GM19467 (cell line): Measurements from ENCODE around the gene DDAH2.

Experiments used
- ATAC-seq: cut with Tn5 transposase; IDR thresholded peaks from one replicate; pipeline ENCODE4 v1.9.1; 2021; ENCODE audit warnings: mild to moderate bottlenecking, moderate library complexity; ENCODE audit not compliant: unreplicated experiment

The DDAH2 gene

GRCh38 chr6:31733734-31734133, 4.6 kb upstream of the DDAH2 start:
- ATAC-seq: no peak

- ATAC-seq: no peak
These were observed 2.9 kb upstream of the DDAH2 start for GRCh38 chr6:31732029-31732428.

GRCh38 chr6:31730631-31731086, 1.6 kb upstream of the DDAH2 start:
- no peak for ATAC-seq

- no peak for ATAC-seq
These were observed 1.0 kb upstream of the DDAH2 start for GRCh38 chr6:31729979-31730630.

- peak; percentile 43 for ATAC-seq
These were observed 448 bp upstream of the DDAH2 start for GRCh38 chr6:31729515-31729978.

- no peak for ATAC-seq
These were observed 1.1 kb downstream of the DDAH2 start for GRCh38 chr6:31727717-31728671.

GRCh38 chr6:31727034-31727716, 1.9 kb downstream of the DDAH2 start:
- ATAC-seq: peak; percentile 44

- no peak for ATAC-seq
These were observed 3.4 kb downstream of the DDAH2 start for GRCh38 chr6:31725502-31726350.

GRCh38 chr6:31723980-31724691, 5.0 kb downstream of the DDAH2 start:
- ATAC-seq: no peak

GRCh38 chr6:31723245-31723979, 5.7 kb downstream of the DDAH2 start, which contains the start of gene MPIG6B:
MPIG6B (plus strand) TSS chr6:31723373; CDS start chr6:31723384, 11 bp downstream.
- ATAC-seq: no peak

- ATAC-seq: no peak
These were observed 6.9 kb downstream of the DDAH2 start for GRCh38 chr6:31722173-31722572.

- ATAC-seq: no peak
These were observed 7.6 kb downstream of the DDAH2 start, which contains the start of gene LY6G6C for GRCh38 chr6:31721351-31722020. LY6G6C (minus strand) TSS chr6:31721746; CDS start chr6:31721679, 67 bp downstream.

- ATAC-seq: no peak
These were observed 8.8 kb downstream of the DDAH2 start for GRCh38 chr6:31720196-31720770.

GRCh38 chr6:31719001-31719400, 10.1 kb downstream of the DDAH2 start:
- no peak for ATAC-seq

GRCh38 chr6:31718265-31718664, 10.8 kb downstream of the DDAH2 start:
- ATAC-seq: no peak

- ATAC-seq: no peak
These were observed 11.4 kb downstream of the DDAH2 start for GRCh38 chr6:31717499-31718222.
